Natural killer cell (primary cell): Measurements from ENCODE around the gene MACF1. TPM values are rescaled to one million over a fixed set of nuclear protein-coding genes. Genes with fewer than 3 reads are reported as not detected.

Source experiments
- ATAC-seq, 3 donors: fragments of 150-1000 bp in 2 of 3; fragments of 200-7000 bp in 1 of 3; cut with Tn5 transposase; 1 replicate in 1 of 3; 2 replicates in 2 of 3; pipeline ENCODE4 v1.10.0; 2021; ENCODE audit warnings: mild to moderate bottlenecking in 2 of 3, moderate library complexity in 2 of 3
- DNase-seq, 2 donors: peaks; one replicate each; pipeline versions ENCODE4 v3.0.0 to v3.0.0-alpha.2; 2013 to 2021; ENCODE audit warnings: mixed read lengths in 1 of 2
- H3K27ac ChIP-seq: one replicate; pipeline ENCODE4 v1.5.1; 2013; ENCODE audit warnings: mild to moderate bottlenecking, low read length
- H3K27me3 ChIP-seq: one replicate; pipeline ENCODE4 v1.6.1; 2013; ENCODE audit warnings: low read length; ENCODE audit not compliant: control insufficient read depth, insufficient read depth
- H3K36me3 ChIP-seq: one replicate; pipeline ENCODE4 v1.6.1; 2013; ENCODE audit warnings: low read length; ENCODE audit not compliant: control insufficient read depth, insufficient read depth
- H3K4me1 ChIP-seq: one replicate; pipeline ENCODE4 v1.6.1; 2013; ENCODE audit warnings: low read length; ENCODE audit not compliant: control insufficient read depth, insufficient read depth
- H3K4me3 ChIP-seq: one replicate; pipeline ENCODE4 v1.5.1; 2013; ENCODE audit warnings: low read length
- H3K9me3 ChIP-seq: one replicate; pipeline ENCODE4 v1.6.1; 2013; ENCODE audit warnings: low read length; ENCODE audit not compliant: control insufficient read depth, insufficient read depth
- H3K27ac Mint-ChIP-seq, 2 donors: one replicate each; pipeline ENCODE4 v1.8.0; 2022; ENCODE audit warnings: mild to moderate bottlenecking in 2 of 2, mixed read lengths in 2 of 2, moderate library complexity in 1 of 2
- H3K27me3 Mint-ChIP-seq, 2 donors: one replicate each; pipeline ENCODE4 v1.8.0; 2022; ENCODE audit warnings: low read depth in 2 of 2, mixed read lengths in 2 of 2
- H3K36me3 Mint-ChIP-seq: one replicate; pipeline ENCODE4 v1.8.0; 2022; ENCODE audit warnings: mixed read lengths
- H3K4me1 Mint-ChIP-seq, 2 donors: one replicate each; pipeline ENCODE4 v1.8.0; 2022; ENCODE audit warnings: mixed read lengths in 2 of 2
- H3K4me3 Mint-ChIP-seq: one replicate; pipeline ENCODE4 v1.8.0; 2022; ENCODE audit warnings: mild to moderate bottlenecking, moderate library complexity, mixed read lengths
- H3K9me3 Mint-ChIP-seq, 2 donors: one replicate each; pipeline ENCODE4 v1.8.0; 2022; ENCODE audit warnings: mixed read lengths in 2 of 2
- CTCF ChIP-seq: fragments of 200-600 bp; IDR thresholded peaks from one replicate; pipeline ENCODE4 v1.8.0; 2022; ENCODE audit warnings: antibody characterized with exemption
- WGBS: methylation state at CpG from one replicate; pipeline ENCODE4 v1.1.7; 2013; ENCODE audit warnings: missing lambda C conversion rate; ENCODE audit not compliant: insufficient coverage; 5-methylcytosine and 5-hydroxymethylcytosine counted together
- intact Hi-C: fragments of 100-400 bp; cut with micrococcal nuclease; formaldehyde crosslinking; loops from one replicate; pipeline ENCODE4 v1.14.2; 2022
- total RNA-seq, 4 donors: library from RNA; stranded (reverse); fragments of 120-200 nt in 1 of 4; gene quantifications; one replicate each; pipeline versions ENCODE4 v1.2.3 to v1.2.4, GENCODE V29; 2013 to 2022

Gene MACF1
- total RNA-seq, 3 donors from 2014 or later (not counting 1 experiment from before 2014, with no cell fraction given), result 752 to 811 (median 752) TPM

DNA sequence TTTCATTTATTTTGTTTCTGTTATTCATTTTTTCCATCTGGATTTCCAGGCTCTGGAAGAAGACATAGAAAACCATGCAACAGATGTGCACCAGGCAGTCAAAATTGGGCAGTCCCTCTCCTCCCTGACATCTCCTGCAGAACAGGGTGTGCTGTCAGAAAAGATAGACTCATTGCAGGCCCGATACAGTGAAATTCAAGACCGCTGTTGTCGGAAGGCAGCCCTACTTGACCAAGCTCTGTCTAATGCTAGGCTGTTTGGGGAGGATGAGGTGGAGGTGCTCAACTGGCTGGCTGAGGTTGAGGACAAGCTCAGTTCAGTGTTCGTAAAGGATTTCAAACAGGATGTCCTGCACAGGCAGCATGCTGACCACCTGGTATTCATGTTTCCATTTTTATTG is 223.4 kb downstream of the MACF1 start:
- 100% methylated on average over 4 of the region's 4 CpGs for WGBS

GRCh38 chr1:39431927-39432326 is 227.4 kb downstream of the MACF1 start:
- H3K9me3 ChIP-seq, result no peaks in the 10 kb centered on the region
- H3K36me3 ChIP-seq, result peaks cover 93% of the 10 kb centered on the region
- H3K4me3 ChIP-seq, result no peak overlapping the region
- no peak overlapping the region for H3K27ac ChIP-seq
- 88% methylated on average over 2 of the region's 5 CpGs for WGBS
- H3K4me1 ChIP-seq, result no peaks in the 10 kb centered on the region
- H3K4me3 Mint-ChIP-seq, result no peak overlapping the region
- peaks cover 0 to 21% of the 10 kb centered on the region in 2 donors for H3K4me1 Mint-ChIP-seq
- H3K9me3 Mint-ChIP-seq, result no peaks in the 10 kb centered on the region
- TF ChIP-seq CTCF, result no peak
- H3K36me3 Mint-ChIP-seq, result peaks cover 75% of the 10 kb centered on the region
- intact Hi-C loops, result no loop called here
- H3K27ac Mint-ChIP-seq, result peak overlapping the region; percentile 43 to 46
- DNase-seq (no peak), ATAC-seq (no peak)
- H3K27me3 ChIP-seq, result no peaks in the 10 kb centered on the region
- no peaks in the 10 kb centered on the region for H3K27me3 Mint-ChIP-seq

More for the DNA sequence above, 223.4 kb downstream of the MACF1 start:
- peak overlapping the region in 1 of 2 donors; percentile 60 for H3K27ac Mint-ChIP-seq
- intact Hi-C loops, result no loop called here
- H3K4me3 Mint-ChIP-seq, result no peak overlapping the region
- peaks cover 13 to 33% of the 10 kb centered on the region in 2 donors for H3K4me1 Mint-ChIP-seq
- Histone ChIP-seq H3K4me1 (no peaks in the 10 kb centered on the region), H3K27me3 (no peaks in the 10 kb centered on the region), H3K9me3 (no peaks in the 10 kb centered on the region), H3K4me3 (no peak overlapping the region), H3K36me3 (peaks cover 92% of the 10 kb centered on the region), H3K27ac (no peak overlapping the region)
- DNase-seq (no peak), ATAC-seq (no peak)
- peaks cover 76% of the 10 kb centered on the region for H3K36me3 Mint-ChIP-seq
- TF ChIP-seq CTCF, result no peak
- no peaks in the 10 kb centered on the region for H3K9me3 Mint-ChIP-seq
- H3K27me3 Mint-ChIP-seq, result no peaks in the 10 kb centered on the region

- 98% methylated on average over 2 of the region's 3 CpGs for WGBS
- Mint-ChIP-seq H3K36me3 (peaks cover 61% of the 10 kb centered on the region), H3K27ac (peak overlapping the region; percentile 50 to 59), H3K4me3 (no peak overlapping the region), H3K4me1 (peaks cover 0 to 21% of the 10 kb centered on the region in 2 donors), H3K9me3 (no peaks in the 10 kb centered on the region), H3K27me3 (no peaks in the 10 kb centered on the region)
- ATAC-seq (no peak), DNase-seq (no peak)
- Histone ChIP-seq H3K4me1 (no peaks in the 10 kb centered on the region), H3K4me3 (no peak overlapping the region), H3K9me3 (no peaks in the 10 kb centered on the region), H3K36me3 (peaks cover 87% of the 10 kb centered on the region), H3K27ac (no peak overlapping the region), H3K27me3 (no peaks in the 10 kb centered on the region)
- no peak for TF ChIP-seq CTCF
- intact Hi-C loops, result no loop called here
Measured at GRCh38 chr1:39434797-39435395, 230.4 kb downstream of the MACF1 start.

DNA sequence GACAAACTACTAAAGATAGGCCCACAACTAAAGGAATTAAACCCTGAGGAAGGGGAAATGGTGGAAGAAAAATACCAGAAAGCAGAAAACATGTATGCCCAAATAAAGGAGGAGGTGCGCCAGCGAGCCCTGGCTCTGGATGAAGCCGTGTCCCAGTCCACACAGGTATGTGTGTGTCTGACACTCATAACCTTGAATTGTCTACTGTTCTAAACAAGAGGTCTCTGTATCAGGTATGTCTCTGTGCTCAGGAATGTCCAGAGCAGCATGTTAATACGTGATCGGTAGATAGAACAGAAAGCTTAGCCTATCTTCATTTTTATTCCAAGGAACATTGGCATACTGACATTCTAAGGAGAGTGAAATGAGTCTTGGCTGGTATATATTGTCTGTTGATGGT is 231.1 kb downstream of the MACF1 start:
- Histone ChIP-seq H3K4me1 (no peaks in the 10 kb centered on the region), H3K9me3 (no peaks in the 10 kb centered on the region), H3K27ac (no peak overlapping the region), H3K27me3 (no peaks in the 10 kb centered on the region), H3K36me3 (peaks cover 87% of the 10 kb centered on the region), H3K4me3 (no peak overlapping the region)
- Mint-ChIP-seq H3K4me1 (peaks cover 0 to 16% of the 10 kb centered on the region in 2 donors), H3K27me3 (no peaks in the 10 kb centered on the region), H3K36me3 (peaks cover 56% of the 10 kb centered on the region), H3K4me3 (no peak overlapping the region), H3K27ac (peak overlapping the region; percentile 50 to 59), H3K9me3 (no peaks in the 10 kb centered on the region)
- 96% methylated on average over 5 of the region's 5 CpGs for WGBS
- intact Hi-C loops, result no loop called here
- no peak for DNase-seq
- ATAC-seq, result no peak
- no peak for TF ChIP-seq CTCF
